Neural progenitor cell (in vitro differentiated cells): ENCODE data around the gene CSNK1G2.

Experiments
- CTCF ChIP-seq: fragments of 200-600 bp; sonication (generic); IDR thresholded peaks from 2 replicates; pipeline ENCODE4 v1.5.1; 2017; ENCODE audit warnings: antibody characterized with exemption, mild to moderate bottlenecking
- EZH2 ChIP-seq: fragments of 200-600 bp; sonication (generic); IDR thresholded peaks from 2 replicates; pipeline ENCODE4 v1.6.1; 2017; ENCODE audit warnings: antibody characterized with exemption, mild to moderate bottlenecking, moderate library complexity

- TF ChIP-seq CTCF (no peak), EZH2 (no peak)
Measured at GRCh38 chr19:1984357-1984756, 43.4 kb downstream of the CSNK1G2 start.
